Umbilical cord (tissue), 2 donors: ENCODE data around the gene ZNF584. TPM values are rescaled to one million over a fixed set of nuclear protein-coding genes. Genes with fewer than 3 reads are reported as not detected.
"Not testable (repeated sequence)": the region's sequence is repeated elsewhere in the genome, so short reads cannot be mapped to it uniquely, and the experiment has no call there.

ENCODE experiments used
- DNase-seq: peaks from one replicate; pipeline ENCODE4 v3.0.0-alpha.2; 2015; ENCODE audit warnings: low spot score
- total RNA-seq: library from RNA; depleted of rRNA; stranded (reverse); fragments of >200 nt; gene quantifications from one replicate; pipeline ENCODE4 v1.2.3, GENCODE V29; 2014; ENCODE audit warnings: low replicate concordance; ENCODE audit not compliant: insufficient read depth

Gene ZNF584
- total RNA-seq: 6.0 TPM

DNA sequence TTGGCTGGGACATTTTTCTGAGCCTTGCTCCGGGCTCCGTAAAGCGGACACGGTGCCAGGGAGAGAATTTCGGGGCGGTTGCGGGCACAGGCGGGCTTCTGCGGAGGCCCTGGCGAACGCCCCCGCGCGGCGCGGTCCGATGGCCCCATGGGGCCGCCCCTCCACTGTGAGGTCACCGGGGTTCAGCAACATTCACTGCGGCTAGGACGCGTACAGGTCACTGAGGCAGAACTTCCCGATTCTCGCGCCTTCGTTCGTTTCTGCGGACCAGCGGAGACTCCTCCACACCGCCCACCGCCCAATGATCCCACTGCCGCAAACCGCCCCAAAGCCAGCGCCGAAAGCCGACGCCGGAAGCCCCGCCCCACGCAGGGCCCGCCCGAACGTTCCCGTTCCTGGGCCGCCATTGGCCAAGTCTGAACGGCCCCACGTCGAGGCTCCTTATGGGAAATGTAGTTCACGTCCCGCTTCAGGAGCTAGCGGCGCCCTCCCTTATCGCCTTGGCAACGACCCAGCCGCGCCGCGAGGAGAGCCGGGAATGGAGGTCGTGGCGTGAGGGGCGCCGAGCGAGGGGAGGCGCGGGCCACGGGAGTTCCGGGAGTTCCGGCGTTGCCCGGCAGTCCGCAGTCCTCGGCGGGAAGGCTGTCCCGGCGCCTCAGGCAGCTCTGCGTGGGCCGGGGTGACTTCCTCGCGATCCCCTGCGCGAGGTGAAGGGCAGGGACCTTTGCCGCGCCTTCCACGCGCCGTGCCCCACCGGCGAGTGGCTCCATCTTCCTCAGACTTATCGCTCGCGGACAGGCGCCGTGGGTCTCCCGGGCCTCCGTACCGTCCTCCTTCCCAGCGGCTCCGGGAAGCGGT lies at the start of gene ZNF584:
Gene ZNF584 (plus strand): TSS at position 498 of the 858 bp plus-strand sequence. CDS start 499 bp downstream, outside the sequence.
- peak; percentile 99 for DNase-seq

DNA sequence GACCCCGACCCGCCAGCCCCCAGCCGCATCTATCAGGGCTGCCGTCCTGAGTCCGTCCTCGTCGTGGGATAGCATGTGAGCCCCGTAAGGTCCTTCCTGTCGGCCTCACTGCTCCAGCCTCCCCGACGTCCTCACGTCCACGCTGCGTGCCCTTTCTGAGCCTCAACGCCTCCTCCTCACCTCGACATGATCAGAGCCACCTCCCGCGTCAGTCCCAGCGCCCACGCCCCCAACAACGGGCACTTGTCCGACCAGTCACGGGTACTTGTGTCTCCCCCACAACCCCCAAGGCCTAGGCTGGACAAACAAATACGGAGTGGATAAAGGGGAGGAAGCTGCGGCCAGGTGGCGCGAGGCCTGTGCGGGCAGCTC lies 46.6 kb upstream of the ZNF584 start:
- DNase-seq: no peak

DNA sequence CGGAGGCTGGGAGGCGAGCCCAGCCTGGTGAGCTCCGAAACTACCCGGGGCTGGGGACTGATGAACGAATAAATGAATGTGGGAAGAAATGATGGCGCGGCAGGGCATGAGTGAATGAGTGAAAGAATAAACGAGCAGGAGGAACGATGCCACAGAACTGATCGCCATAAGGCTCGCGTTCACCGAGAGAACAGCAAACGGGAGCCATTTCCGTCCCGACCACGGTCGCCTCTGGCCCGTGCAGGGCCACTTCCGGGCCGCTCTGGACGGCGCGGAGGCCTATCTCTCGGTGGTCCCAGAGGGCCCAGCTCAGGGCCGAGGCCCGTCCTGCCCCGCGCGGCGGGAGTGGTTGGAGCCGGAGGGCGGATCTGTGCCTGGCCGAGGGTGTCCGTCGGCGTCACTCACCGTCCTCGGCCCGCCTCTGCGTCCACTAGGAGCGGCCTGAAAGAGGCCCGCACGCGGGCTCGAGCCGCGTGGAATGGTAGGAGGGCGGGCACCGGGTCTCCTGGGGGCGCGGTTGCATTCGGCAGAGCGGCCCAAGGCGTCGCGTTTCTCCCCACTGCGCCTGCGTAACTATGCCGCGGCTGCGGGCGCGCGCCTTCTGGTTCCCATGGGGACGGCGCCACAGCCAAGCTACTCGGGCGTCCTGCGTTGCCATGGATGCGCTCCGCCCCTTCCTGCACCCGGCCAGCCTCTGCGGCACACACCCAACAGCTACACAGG lies 46.0 kb upstream of the ZNF584 start, which contains the start of gene ZNF497:
Gene ZNF497 (minus strand): TSS at position 480 of the 723 bp plus-strand sequence. CDS start 5,116 bp downstream, outside the sequence.
- DNase-seq: peak; percentile 99

DNA sequence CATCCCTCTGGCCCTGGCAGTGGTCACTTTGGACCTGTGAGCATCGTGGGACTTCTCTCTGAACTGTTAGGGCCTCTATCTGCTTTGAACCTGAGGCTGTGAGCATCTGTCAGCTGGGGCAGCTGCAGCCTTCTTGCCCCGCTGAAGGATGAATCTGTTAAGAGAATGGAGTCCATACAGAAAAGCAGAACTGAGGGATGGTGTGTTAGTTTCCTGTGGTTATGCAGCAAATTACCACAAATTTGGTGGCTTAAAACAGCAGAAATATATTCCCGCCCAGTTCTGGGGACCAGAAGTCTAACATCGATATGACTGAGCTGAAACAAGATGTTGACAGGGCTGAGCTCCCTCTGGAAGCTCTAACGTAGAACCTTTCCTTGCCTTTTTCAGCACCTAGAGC lies 44.3 kb upstream of the ZNF584 start:
- DNase-seq: no peak

DNA sequence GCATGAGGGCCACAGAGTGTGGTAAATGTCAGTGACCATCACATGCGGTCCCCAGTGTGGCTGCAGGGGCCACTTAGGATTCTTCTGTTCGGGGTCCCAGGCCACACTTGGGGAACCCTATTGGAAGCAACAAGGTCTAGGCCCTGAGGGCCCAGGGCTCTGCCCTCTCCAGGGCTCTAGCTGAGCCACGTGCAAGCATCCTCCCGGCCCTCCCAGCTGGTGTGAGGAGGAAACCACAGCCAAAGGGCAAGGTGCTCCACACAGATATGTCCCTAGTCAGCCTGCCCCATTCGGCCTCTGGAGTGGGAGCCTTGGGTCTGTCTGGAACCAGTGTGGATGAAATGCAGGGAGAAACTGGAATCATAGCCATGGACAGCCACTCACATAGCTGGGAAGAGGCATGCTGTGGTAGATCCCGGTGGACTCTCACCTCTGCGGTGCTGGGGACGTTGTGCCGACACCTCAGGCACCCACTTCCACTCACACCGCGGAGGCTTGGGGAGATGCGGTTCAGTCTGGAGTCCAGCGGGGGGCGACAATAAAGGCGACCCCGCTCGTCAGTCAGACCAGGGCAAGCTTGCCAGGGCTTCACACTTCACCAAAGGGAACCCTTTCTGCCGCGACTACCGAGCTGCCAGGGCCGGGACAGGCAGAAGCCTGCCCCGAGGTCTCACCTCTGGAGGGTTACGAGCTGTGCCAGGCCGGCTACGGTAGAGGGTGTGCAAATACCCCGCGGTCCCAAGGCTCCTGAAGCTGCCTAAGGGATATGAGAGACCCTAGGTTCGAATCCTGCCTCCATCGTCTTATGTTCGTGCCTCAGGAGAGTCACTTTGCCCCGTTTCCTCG lies 41.6 kb upstream of the ZNF584 start:
- DNase-seq: no peak

DNA sequence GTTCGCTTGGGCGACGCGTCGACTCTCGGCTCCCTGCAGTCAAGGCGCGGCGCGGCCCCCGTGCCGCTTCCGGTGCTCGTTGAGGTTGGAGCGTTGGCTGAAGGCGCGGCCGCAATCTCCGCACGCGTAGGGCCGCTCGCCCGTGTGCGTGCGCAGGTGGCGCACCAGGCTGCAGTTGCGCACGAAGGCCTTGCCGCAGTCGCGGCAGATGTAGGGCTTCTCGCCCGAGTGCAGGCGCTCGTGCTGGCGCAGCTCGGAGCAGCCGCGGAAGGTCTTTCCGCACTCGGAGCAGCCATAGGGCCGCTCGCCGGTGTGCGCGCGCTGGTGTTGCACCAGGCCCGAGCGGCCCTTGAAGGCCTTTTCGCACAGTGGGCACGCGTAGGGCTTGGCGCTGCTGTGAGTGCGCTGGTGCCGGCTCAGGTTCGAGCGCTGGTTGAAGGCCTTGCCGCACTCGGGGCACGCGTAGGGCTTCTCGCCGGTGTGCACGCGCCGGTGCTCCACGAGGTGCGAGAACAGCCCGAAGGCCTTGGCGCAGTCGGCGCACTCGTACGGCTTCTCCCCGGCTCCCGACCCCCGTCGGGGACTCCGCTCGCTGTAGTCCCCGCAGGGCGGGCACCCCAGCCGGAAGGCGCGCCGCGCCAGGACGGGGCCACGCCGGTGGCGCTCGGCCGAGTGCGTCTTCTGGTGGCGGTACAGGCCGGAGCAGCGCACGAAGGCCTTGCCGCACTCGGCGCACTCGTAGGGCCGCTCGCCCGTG lies 40.6 kb upstream of the ZNF584 start:
- no peak for DNase-seq

DNA sequence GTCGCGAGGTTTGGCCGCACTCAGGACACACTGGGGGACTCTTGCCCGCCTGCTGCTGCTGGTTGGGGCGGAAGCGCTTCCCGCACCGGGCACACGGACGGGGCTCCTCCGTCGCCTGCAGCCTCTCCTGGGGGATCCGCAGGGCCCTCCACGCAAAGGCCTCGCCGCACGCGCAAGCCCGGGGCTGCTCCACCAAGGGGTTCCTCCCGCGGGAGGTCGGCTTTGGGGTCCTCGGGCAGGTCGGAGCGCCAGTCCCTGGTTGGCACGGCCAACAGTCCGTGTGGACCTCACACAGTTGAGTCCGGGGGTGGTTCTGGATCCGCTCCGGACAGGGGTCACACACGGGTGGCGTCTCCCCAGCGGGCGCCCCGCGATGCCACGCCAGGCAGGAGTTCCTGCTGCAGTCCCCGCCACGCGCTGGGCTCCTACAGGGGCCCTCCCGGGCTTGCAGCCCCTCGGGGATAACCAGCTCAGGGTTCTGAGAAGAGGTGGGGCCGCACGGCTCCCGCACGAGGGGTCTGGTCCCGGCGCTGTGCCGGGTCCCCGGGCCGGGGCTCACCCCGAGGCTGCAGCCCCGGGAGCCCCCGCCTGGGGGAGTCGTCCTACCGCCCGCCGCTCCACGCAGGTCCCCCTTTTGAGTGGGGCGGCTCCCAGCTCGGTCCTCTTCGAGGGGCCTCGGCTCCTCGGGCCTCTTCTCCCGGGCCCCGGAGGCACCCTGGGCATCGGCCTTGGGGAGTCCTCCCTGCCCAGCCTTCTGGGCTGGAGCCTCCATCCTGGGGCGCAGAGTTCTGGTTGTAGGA lies 39.7 kb upstream of the ZNF584 start:
- no peak for DNase-seq

DNA sequence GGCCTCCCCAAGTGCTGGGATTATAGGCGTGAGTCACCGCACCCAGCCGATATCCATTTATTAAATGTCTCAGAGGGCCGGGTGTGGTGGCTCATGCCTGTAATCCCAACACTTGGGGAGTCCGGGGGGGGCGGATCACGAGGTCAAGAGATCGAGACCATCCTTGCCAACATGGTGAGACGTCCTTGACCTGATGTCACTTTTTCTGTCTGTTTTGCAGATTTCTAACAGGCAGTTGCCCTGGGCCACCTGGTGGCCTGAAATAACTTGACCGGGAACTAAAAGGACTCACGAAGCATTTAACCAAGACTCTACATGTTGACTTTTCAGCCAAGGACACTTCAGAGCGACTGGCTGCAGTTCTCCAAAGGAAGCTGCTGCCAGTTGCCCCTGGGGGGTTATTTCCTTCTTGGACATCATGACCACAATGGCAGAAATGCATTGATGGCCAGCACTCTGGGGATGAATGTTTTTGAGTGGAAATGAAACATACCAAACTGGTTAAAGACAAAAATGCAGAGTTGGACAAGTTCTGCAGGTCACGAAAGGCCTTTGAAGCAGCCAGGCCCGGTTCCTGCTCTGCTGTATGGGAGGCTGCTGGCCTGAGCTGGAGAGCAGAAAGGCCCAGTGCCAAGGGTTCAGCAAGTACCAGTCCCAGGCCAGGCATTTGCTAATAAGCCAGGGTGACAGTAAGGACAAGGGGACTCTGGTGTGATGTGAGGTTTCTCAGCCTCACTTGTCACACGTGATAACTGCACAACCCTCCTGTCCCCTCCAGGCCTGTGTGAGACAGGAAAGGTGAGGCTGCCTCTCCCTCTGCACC lies 35.9 kb upstream of the ZNF584 start:
- DNase-seq: no peak

DNA sequence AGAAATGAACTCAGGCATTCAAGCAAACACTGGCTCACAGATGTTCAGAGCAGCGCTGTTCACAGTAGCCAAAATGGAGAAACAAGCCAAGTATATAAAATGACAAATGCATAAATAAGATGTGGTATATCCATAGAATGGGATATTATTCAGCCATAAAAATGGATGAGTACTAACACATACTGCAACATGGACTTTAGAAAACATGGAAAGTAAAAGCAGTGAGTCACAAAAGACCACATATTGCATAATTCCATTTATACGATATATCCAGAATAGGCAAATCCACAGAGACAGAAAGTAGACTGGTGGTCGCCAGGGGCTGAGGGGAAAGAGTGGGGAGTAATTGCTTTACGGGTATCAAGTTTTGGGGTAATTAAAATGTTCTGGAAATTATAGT lies 34.2 kb upstream of the ZNF584 start:
- DNase-seq: no peak

DNA sequence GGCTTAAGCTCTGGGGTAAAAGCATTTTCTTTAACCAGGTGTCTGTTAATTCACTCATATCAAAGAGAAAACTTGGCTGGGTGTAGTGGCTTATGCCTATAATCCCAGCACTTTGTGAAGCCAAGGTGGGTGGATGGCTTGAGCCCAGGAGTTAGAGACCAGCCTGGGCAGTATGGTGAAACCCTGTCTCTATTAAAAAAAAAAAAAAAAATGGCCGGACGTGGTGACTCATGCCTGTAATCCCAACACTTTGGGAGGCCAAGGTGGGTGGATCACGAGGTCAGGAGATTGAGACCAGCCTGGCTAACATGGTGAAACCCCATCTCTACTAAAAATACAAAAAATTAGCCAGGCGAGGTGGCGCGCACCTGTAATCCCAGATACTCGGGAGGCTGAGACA lies 31.7 kb upstream of the ZNF584 start:
- DNase-seq: not testable (repeated sequence)

DNA sequence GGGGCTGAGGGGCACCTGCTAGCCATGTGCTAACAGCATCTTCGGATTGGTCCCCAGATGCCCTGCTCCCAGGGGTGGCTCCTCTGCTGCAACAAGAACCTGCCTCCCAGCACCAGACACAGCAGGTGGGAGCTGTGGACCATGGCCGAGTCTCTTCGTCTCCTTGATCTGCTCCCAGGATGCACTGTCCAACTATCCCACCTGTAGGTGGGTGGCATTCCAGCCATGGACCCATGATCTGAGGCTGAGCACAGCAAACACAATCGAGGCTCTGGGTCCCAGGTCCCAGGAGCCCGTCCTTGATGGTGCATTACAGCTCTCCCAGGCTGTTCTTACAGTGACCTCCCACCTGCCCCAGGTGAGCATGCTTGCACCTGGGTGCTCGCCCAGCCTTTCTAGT lies 29.2 kb upstream of the ZNF584 start:
- DNase-seq: no peak

DNA sequence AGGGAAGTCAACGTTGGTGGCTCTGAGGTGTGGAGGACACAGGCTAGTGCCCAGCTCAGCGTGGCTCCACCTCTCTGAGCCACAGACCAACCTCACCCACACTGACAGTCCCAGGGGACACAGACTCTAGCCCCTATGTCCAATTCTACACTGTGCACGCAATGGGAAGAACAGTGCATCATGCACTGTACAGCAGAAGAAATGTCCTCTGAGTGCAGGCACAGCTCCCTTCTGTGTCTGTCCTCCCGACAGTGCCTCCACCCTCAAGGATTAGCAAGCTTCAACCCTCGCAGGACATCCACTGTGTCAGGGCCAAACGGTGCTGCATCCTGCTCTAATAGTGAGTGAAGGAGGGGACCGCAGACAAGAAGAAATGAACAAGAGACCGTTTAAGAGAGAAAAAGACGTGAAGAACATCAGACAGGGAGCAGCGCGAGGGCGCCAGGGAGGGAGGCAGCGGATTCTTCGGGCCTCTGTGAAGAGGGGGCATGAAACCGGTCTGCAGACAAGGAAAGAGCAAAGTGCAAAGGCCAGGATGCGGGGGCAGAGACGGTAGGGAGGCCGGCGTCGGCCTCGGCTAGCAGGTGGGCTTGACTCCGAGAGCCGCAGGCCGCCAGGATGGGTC lies 28.3 kb upstream of the ZNF584 start:
- DNase-seq: no peak

DNA sequence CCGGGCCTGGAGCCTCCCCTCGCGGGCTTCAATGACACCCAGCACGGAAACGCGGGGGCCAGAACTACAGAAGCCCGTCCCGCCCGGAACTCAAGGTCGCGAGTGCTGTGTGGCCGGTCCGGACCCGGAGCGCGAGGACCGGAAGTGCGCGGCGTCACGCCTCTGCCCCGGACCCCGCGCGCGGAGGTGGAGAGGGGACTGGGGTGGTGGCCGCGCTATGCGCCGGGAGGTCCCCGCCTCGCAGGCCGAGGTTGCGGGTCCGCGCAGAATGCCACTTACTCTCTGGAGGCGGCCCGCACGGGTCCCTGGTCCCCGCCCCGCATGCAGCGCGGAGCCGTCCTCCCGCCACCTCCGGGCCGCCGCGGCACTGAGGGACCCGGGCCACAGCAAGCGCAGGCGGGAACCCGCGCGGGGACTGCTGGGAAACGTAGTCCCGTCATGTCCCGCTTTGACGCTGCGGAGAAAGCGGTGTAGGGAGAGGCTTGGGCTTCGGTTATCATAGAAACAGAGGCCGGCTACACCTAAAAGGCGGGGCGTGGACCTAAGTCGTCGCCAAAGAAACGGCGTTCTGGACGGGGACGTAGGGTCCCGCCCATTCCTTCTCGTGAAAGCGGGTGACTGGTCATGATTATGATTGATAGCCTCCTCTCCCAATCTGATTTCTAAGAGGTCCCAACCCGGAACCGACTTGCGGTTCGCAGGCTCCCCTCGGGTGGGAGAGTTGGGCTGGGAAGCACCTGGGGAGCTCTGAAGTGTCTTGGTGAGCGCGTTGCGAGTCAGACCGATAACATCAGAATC lies 27.6 kb upstream of the ZNF584 start, which contains the start of gene ZNF837:
Gene ZNF837 (minus strand): TSS at position 369 of the 798 bp plus-strand sequence. CDS start 11,698 bp downstream, outside the sequence.
- DNase-seq: peak; percentile 100

DNA sequence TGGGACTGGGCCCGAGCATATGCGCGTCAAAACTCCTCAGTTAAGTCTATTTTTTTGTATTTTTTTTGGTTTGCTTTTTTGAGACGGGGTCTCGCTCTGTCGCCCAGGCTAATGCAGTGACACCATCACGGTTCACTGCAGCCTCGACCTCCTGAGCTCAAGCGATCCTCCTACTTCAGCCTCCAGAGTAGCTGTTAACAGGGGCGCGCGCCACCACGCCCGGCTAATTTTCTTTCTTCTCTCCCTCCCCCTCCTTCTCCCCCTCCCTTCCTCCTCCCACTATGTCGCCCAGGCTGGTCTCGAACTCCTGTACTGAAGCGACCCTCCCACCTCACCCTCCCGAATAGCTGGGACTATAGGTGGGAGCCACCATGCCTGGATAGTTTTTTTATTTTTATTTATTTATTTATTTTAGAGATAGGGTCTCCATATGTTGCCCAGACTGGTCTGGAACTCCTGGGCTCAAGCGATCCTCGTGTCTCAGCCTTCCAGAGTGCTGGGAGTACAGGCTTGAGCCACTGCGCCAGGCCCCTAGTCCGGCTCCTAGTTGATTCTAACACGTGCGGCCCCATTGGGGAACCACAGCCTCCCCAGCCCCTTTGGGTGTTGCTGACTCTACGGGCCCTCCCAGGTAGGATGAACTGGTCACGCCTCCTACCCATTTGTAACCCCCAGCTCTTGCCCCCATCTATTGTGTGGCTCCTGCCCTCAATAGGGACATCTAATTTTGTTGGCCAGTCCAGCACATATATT lies 26.8 kb upstream of the ZNF584 start:
- no peak for DNase-seq

DNA sequence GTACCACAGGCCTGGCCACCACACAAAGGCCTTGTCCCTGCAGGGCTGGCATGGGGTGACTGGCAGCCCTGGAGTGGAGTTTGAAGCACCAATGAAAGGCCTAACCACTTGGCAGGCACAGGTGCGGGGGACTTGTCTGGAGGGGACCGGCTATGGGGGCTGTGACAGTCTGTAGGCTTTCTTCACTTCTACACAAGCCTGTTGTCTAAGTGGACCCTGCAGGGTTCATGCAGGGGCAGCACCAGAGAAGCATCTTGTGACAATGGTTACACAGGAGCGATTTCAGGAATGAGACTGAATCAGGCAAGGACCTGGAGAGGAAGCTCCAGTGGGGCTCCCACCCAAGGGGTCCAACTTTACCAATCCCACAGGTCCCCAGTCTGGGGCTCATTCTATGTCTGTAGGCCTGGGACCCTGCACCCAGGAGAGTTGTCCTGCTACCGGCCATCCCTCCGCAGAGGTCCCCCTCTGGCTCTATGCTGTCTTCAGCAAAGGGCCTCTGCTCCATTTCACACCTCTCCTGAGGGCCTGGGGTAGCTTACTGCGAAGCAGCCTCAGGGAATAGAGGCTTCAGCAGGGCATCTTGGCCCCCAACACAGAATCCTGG lies 25.3 kb upstream of the ZNF584 start:
- DNase-seq: no peak

DNA sequence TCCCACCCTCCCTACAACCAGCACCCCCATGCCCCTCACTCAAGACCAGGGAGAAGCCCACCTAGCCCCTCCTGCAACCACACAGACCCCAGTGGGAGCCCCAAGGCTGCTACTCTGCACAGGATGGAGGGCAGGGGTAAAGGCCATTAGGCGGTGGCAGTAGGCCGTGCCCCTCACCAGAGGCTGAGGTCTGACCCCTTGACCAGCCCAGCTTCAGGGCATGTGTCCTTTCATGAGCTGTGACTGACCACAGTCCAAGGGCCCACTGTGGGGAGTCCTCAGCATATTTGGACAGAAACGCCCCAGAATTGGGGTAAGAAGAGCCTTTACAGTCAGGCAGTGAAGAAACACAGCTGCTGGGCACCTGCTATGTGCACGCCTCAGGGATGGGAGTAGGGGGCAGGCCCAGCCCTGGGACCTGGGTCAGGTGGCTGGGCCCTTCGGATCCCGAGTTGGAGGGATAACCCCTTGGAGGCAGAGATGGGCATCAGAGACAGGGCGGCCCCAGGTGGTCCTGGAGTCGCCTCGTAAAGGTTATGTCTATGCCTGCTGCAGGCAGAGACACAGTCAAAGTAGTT lies 23.0 kb upstream of the ZNF584 start:
- DNase-seq: no peak
